IMR-90 (cell line): Measurements from ENCODE around the gene DDN. TPM values are rescaled to one million over a fixed set of nuclear protein-coding genes. Genes with fewer than 3 reads are reported as not detected.

Source experiments
- ATAC-seq: fragments of 200-7000 bp; cut with Tn5 transposase; 2 replicates; pipeline ENCODE4 v1.9.1; 2020; ENCODE audit warnings: low read depth, mild to moderate bottlenecking, moderate library complexity
- BruUV-seq: library from RNA; stranded (reverse); fragments of 400-500 nt; replicated peaks from 2 replicates; lab custom pipeline; 2021; lab: Mats Ljungman, UMichigan
- CTCF ChIA-PET: fragments of 300-600 bp; formaldehyde crosslinking; extraction: SDS; loops from one replicate; lab custom pipeline; 2021; ENCODE audit warnings: antibody characterized with exemption; lab: Yijun Ruan, JAX
- POLR2A ChIA-PET: fragments of 300-600 bp; sonication (Branson Sonifier 250); formaldehyde crosslinking; loops from one replicate; lab custom pipeline; 2022; ENCODE audit warnings: antibody characterized with exemption; ENCODE audit not compliant: unreplicated experiment; lab: Charles Lee
- DNase-seq: peaks from one replicate; pipeline ENCODE4 v3.0.0; 2013
- H2AFZ ChIP-seq: replicated peaks from 2 replicates; pipeline ENCODE3; 2013; ENCODE audit warnings: low read length, mild to moderate bottlenecking; ENCODE audit not compliant: poor library complexity
- H2AK5ac ChIP-seq: 2 replicates; pipeline ENCODE4 v1.6.1; 2013; ENCODE audit warnings: low read depth, low read length, inconsistent platforms
- H2AK9ac ChIP-seq: replicated peaks from 2 replicates; pipeline ENCODE3; 2013; ENCODE audit warnings: mild to moderate bottlenecking, low read depth, low read length, moderate library complexity; ENCODE audit not compliant: poor library complexity
- H2BK120ac ChIP-seq: 2 replicates; pipeline ENCODE4 v1.6.1; 2013; ENCODE audit warnings: low read depth, low read length, inconsistent platforms
- H2BK15ac ChIP-seq: 3 replicates; pipeline ENCODE4 v1.6.1; 2013; ENCODE audit warnings: low read depth, low read length, inconsistent platforms
- H2BK20ac ChIP-seq: 2 replicates; pipeline ENCODE4 v1.6.1; 2013; ENCODE audit warnings: low read depth, mild to moderate bottlenecking, inconsistent platforms, low read length, moderate library complexity
- H2BK5ac ChIP-seq: 2 replicates; pipeline ENCODE4 v1.6.1; 2013; ENCODE audit warnings: mild to moderate bottlenecking, low read depth, low read length, inconsistent platforms; ENCODE audit not compliant: poor library complexity, severe bottlenecking
- H3K14ac ChIP-seq: replicated peaks from 2 replicates; pipeline ENCODE4 v1.6.1; 2013; ENCODE audit warnings: low read depth, low read length, inconsistent platforms
- H3K18ac ChIP-seq: 2 replicates; pipeline ENCODE4 v1.6.1; 2013; ENCODE audit warnings: low read depth, low read length, control low read depth
- H3K23ac ChIP-seq: 2 replicates; pipeline ENCODE4 v1.6.1; 2013; ENCODE audit warnings: low read depth, low read length, inconsistent platforms
- H3K27ac ChIP-seq: 2 replicates; pipeline ENCODE4 v1.5.1; 2013; ENCODE audit warnings: mild to moderate bottlenecking, control low read depth, low read length; ENCODE audit not compliant: insufficient read depth
- H3K27me3 ChIP-seq: 2 replicates; pipeline ENCODE4 v1.6.1; 2013; ENCODE audit warnings: low read length; ENCODE audit not compliant: control insufficient read depth, insufficient read depth
- H3K36me3 ChIP-seq: 2 replicates; pipeline ENCODE4 v1.6.1; 2013; ENCODE audit warnings: low read length, mixed read lengths; ENCODE audit not compliant: control insufficient read depth, insufficient read depth
- H3K4ac ChIP-seq: 2 replicates; pipeline ENCODE4 v1.6.1; 2013; ENCODE audit warnings: low read depth, low read length, inconsistent platforms
- H3K4me1 ChIP-seq: 2 replicates; pipeline ENCODE4 v1.6.1; 2013; ENCODE audit warnings: low read length, mixed read lengths; ENCODE audit not compliant: control insufficient read depth, insufficient read depth
- H3K4me2 ChIP-seq: 2 replicates; pipeline ENCODE4 v1.6.1; 2013; ENCODE audit warnings: low read depth, mild to moderate bottlenecking, control low read depth, low read length, moderate library complexity
- H3K4me3 ChIP-seq: 2 replicates; pipeline ENCODE4 v1.5.1; 2013; ENCODE audit warnings: low read depth, mild to moderate bottlenecking, control low read depth, low read length, moderate library complexity; ENCODE audit not compliant: insufficient read depth
- H3K56ac ChIP-seq: 2 replicates; pipeline ENCODE4 v1.6.1; 2013; ENCODE audit warnings: low read length, inconsistent platforms; ENCODE audit not compliant: insufficient read depth; ENCODE audit errors: extremely low read depth
- H3K79me1 ChIP-seq, 2 experiments: 2 replicates each; pipeline ENCODE4 v1.6.1; 2013; ENCODE audit warnings: low read length in 2 of 2, inconsistent platforms in 1 of 2, low read depth in 1 of 2
- H3K9ac ChIP-seq: 2 replicates; pipeline ENCODE4 v1.6.1; 2013; ENCODE audit warnings: low read depth, low read length, control low read depth
- H3K9me1 ChIP-seq: 2 replicates; pipeline ENCODE4 v1.6.1; 2013; ENCODE audit warnings: low read length, inconsistent platforms; ENCODE audit not compliant: insufficient read depth
- H3K9me3 ChIP-seq: 2 replicates; pipeline ENCODE4 v1.6.1; 2013; ENCODE audit warnings: low read length; ENCODE audit not compliant: control insufficient read depth, insufficient read depth
- H4K20me1 ChIP-seq: 2 replicates; pipeline ENCODE4 v1.6.1; 2013; ENCODE audit warnings: low read length, inconsistent platforms; ENCODE audit not compliant: insufficient read depth
- H4K5ac ChIP-seq: 2 replicates; pipeline ENCODE4 v1.6.1; 2013; ENCODE audit warnings: mild to moderate bottlenecking, low read depth, low read length, control low read depth
- H4K8ac ChIP-seq, 2 experiments: 2 replicates each; pipeline ENCODE4 v1.6.1; 2013; ENCODE audit warnings: low read depth in 2 of 2, low read length in 2 of 2, control low read depth in 1 of 2, inconsistent platforms in 1 of 2
- H4K91ac ChIP-seq: 2 replicates; pipeline ENCODE4 v1.6.1; 2013; ENCODE audit warnings: low read depth, low read length, inconsistent platforms; ENCODE audit not compliant: insufficient read depth
- CEBPB ChIP-seq: IDR thresholded peaks from 2 replicates; pipeline ENCODE4 v1.6.1; 2012; ENCODE audit warnings: low read depth, low read length, improper control_type of control experiment
- ELK1 ChIP-seq: fragments of 150-350 bp; IDR thresholded peaks from 2 replicates; pipeline ENCODE4 v1.6.1; 2016; ENCODE audit warnings: low read depth, mild to moderate bottlenecking, low read length, moderate library complexity, borderline replicate concordance
- FOS ChIP-seq: fragments of 150-350 bp; IDR thresholded peaks from 2 replicates; pipeline ENCODE4 v1.6.1; 2016; ENCODE audit warnings: low read depth, low read length
- MAZ ChIP-seq: IDR thresholded peaks from 2 replicates; pipeline ENCODE4 v1.6.1; 2012; ENCODE audit warnings: low read depth, mild to moderate bottlenecking, low read length, improper control_type of control experiment, moderate library complexity, borderline replicate concordance
- MXI1 ChIP-seq: IDR thresholded peaks from 2 replicates; pipeline ENCODE4 v1.6.1; 2012; ENCODE audit warnings: low read depth, mild to moderate bottlenecking, low read length, moderate library complexity, borderline replicate concordance
- NFE2L2 ChIP-seq: fragments of 150-350 bp; IDR thresholded peaks from 2 replicates; pipeline ENCODE4 v1.6.1; 2016; ENCODE audit warnings: low read depth, mild to moderate bottlenecking, low read length
- POLR2A ChIP-seq: IDR thresholded peaks from 2 replicates; pipeline ENCODE4 v1.6.1; 2012; ENCODE audit warnings: mild to moderate bottlenecking, low read depth, low read length
- RAD21 ChIP-seq: IDR thresholded peaks from 2 replicates; pipeline ENCODE4 v1.6.1; 2012; ENCODE audit warnings: low read length, improper control_type of control experiment
- RFX5 ChIP-seq: IDR thresholded peaks from 2 replicates; pipeline ENCODE4 v1.8.0; 2012; ENCODE audit warnings: low read depth, mild to moderate bottlenecking, low read length, moderate library complexity
- SMC3 ChIP-seq: fragments of 150-350 bp; IDR thresholded peaks from 2 replicates; pipeline ENCODE4 v1.6.1; 2016; ENCODE audit warnings: low read depth, mild to moderate bottlenecking, antibody characterized with exemption, low read length, moderate library complexity
- USF2 ChIP-seq: fragments of 150-350 bp; IDR thresholded peaks from 2 replicates; pipeline ENCODE4 v1.6.1; 2017; ENCODE audit warnings: mild to moderate bottlenecking, antibody characterized with exemption, low read length, low read depth
- WGBS, 2 experiments: methylation state at CpG; one replicate each; pipeline versions ENCODE4 v1.1.5 to v1.1.7; 2013; ENCODE audit warnings: missing lambda C conversion rate in 2 of 2; ENCODE audit not compliant: insufficient read length in 1 of 2; ENCODE audit errors: extremely low coverage in 2 of 2; 5-methylcytosine and 5-hydroxymethylcytosine counted together
- dilution Hi-C: fragments of 300-500 bp; cut with HindIII; formaldehyde crosslinking; loops from one replicate; pipeline ENCODE4 v1.14.3; 2018; ENCODE audit warnings: low sequenced_read_pairs; ENCODE audit not compliant: unreplicated experiment
- in situ Hi-C: fragments of 300-500 bp; cut with MboI; formaldehyde crosslinking; loops from 3 replicates; pipeline ENCODE4 v1.14.3; 2019; ENCODE audit warnings: low sequenced_read_pairs, inconsistent platforms, mixed read lengths
- intact Hi-C: fragments of 100-400 bp; cut with micrococcal nuclease; formaldehyde crosslinking; loops from 2 replicates; pipeline ENCODE4 v1.10.0; 2022
- polyA plus RNA-seq, 3 experiments: library from polyadenylated mRNA; depleted of rRNA; stranded (reverse); fragments of >200 nt; gene quantifications; 2 replicates each; pipeline ENCODE4 v1.2.3, GENCODE V29; 2012; ENCODE audit warnings: low replicate concordance in 1 of 3
- total RNA-seq: library from RNA; depleted of rRNA; stranded (reverse); fragments of >200 nt; gene quantifications from 2 replicates; pipeline ENCODE4 v1.2.3, GENCODE V29; 2012
- TF ChIP-seq, protein P1 (sequence below): conservative IDR thresholded peaks from 2 replicates; pipeline ENCODE4 v1.5.1; 2012; ENCODE audit warnings: mild to moderate bottlenecking, low read depth, low read length, improper control_type of control experiment

The DDN gene
- total and polyA plus RNA-seq, 2 of the 4 experiments (the other 2 are of a cell fraction): 0.18 to 0.21 TPM

DNA sequence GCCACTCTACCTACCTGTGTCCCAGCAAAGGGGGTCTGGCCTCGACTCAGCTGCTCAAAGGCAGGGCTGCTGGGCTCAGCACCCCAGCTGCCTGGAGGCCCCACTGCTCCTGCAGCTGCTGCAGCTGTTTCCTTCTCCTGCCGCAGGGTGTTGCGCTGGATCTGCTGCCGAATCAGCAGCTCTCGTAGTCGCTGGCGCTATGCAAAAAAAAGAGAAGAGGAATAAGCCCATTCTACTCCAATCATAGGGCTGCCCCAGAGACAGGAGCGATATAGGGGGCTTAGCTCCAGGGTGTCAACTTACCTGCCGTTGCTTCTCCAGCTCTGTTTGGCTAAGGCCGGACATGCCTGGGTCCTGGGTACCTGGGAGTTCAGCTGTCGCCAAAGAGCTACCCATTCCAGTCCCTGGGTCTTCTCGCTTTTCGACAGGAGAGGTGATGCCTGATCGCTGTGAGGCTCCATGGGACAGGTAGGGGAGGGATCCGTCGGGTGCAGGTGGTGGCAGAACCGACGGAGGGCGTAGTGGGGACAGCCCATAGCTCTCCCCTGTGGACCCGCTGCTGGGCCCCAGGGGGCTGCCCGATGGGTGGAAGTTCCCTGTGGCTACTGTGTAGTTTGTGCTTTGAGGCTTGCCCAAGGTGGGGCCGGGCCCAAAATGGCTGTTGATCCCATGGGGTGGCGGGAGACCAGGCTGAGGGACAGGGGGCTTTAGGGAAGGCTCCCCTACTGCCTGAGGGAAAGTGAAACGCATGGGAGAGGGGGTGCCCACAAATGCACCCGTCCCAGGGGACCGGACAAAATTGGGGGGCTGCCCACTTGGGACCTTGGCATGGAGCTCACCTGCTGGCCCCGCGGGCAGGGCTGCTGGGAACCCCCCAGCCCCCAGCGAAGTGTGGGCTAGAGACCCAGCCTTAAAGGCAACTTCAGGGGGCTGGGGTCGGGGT is 40.5 kb upstream of the DDN start:
- Histone ChIP-seq H3K9me1 (no peaks in the 10 kb centered on the region), H2BK15ac (no peak overlapping the region), H4K8ac (no peak overlapping the region), H2BK20ac (no peak overlapping the region), H3K4me2 (no peak overlapping the region), H3K14ac (no peak overlapping the region), H3K36me3 (peaks cover 85% of the 10 kb centered on the region), H3K4me3 (no peak overlapping the region), H4K91ac (no peak overlapping the region), H2AK9ac (peak overlapping the region; percentile 36), H2AFZ (no peak overlapping the region), H2AK5ac (no peak overlapping the region), H3K23ac (no peak overlapping the region), H4K5ac (no peak overlapping the region), H2BK5ac (no peak overlapping the region), H3K27me3 (no peaks in the 10 kb centered on the region), H3K56ac (no peak overlapping the region), H4K20me1 (peaks cover 17% of the 10 kb centered on the region; the same call in 1 of the 2 replicates), H3K9me3 (no peaks in the 10 kb centered on the region), H3K79me1 (peaks cover 28 to 40% of the 10 kb centered on the region in 2 experiments), H2BK120ac (no peak overlapping the region), H3K27ac (no peak overlapping the region), H3K4me1 (no peaks in the 10 kb centered on the region), H3K9ac (no peak overlapping the region), H3K18ac (no peak overlapping the region), H3K4ac (no peak overlapping the region)
- no TSS peak for BruUV-seq
- dilution Hi-C loops (no loop called here), intact Hi-C loops (no loop called here), in situ Hi-C loops (no loop called here)
- ChIA-PET POLR2A (no interaction called here), CTCF (interaction anchor here (0.6 to 1.0 kb wide), 2 partner anchors 20 to 27 kb away, joined by 3 to 5 read pairs; no protein-coding TSS in a partner anchor)
- WGBS, 2 experiments: 96% methylated on average over 10 of the region's 30 CpGs; no CpG with 5 or more reads in 1 of the 2 experiments
- ATAC-seq (no peak), DNase-seq (no peak)
- TF ChIP-seq CEBPB (no peak), RFX5 (no peak), NFE2L2 (no peak), MAZ (no peak), FOS (no peak), USF2 (no peak), POLR2A (no peak), ELK1 (no peak), MXI1 (no peak), RAD21 (no peak), SMC3 (no peak)
- TF ChIP-seq, protein P1, sequence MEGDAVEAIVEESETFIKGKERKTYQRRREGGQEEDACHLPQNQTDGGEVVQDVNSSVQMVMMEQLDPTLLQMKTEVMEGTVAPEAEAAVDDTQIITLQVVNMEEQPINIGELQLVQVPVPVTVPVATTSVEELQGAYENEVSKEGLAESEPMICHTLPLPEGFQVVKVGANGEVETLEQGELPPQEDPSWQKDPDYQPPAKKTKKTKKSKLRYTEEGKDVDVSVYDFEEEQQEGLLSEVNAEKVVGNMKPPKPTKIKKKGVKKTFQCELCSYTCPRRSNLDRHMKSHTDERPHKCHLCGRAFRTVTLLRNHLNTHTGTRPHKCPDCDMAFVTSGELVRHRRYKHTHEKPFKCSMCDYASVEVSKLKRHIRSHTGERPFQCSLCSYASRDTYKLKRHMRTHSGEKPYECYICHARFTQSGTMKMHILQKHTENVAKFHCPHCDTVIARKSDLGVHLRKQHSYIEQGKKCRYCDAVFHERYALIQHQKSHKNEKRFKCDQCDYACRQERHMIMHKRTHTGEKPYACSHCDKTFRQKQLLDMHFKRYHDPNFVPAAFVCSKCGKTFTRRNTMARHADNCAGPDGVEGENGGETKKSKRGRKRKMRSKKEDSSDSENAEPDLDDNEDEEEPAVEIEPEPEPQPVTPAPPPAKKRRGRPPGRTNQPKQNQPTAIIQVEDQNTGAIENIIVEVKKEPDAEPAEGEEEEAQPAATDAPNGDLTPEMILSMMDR: no peak
